ENCODE data around the gene DCTN2.
"Not testable (repeated sequence)": the region's sequence is repeated elsewhere in the genome, so short reads cannot be mapped to it uniquely, and the experiment has no call there.

Gene DCTN2

DNA sequence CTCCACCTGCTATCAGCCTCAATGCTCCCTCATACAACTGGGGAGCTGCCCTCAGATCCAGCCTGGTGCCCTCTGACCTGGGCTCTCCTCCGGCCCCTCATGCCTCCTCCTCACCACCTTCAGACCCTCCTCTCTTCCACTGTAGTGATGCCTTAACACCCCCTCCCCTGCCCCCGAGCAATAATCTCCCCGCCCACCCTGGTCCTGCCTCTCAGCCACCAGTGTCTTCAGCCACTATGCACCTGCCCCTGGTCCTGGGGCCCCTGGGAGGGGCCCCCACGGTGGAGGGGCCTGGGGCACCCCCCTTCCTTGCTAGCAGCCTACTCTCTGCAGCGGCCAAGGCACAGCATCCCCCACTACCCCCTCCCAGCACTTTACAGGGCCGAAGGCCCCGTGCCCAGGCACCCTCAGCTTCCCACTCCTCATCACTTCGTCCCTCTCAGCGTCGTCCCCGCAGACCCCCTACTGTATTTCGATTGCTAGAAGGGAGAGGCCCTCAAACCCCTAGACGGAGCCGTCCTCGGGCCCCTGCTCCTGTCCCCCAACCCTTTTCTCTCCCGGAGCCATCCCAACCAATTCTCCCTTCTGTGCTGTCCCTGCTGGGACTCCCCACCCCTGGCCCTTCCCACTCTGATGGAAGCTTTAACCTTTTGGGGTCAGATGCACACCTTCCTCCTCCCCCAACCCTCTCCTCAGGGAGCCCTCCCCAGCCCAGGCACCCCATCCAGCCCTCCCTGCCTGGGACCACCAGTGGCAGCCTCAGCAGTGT, 21.2 kb downstream of the DCTN2 start:
- no peak for DNase-seq

GRCh38 chr12:57524814-57525614, 22.0 kb downstream of the DCTN2 start:
- DNase-seq = no peak

DNA sequence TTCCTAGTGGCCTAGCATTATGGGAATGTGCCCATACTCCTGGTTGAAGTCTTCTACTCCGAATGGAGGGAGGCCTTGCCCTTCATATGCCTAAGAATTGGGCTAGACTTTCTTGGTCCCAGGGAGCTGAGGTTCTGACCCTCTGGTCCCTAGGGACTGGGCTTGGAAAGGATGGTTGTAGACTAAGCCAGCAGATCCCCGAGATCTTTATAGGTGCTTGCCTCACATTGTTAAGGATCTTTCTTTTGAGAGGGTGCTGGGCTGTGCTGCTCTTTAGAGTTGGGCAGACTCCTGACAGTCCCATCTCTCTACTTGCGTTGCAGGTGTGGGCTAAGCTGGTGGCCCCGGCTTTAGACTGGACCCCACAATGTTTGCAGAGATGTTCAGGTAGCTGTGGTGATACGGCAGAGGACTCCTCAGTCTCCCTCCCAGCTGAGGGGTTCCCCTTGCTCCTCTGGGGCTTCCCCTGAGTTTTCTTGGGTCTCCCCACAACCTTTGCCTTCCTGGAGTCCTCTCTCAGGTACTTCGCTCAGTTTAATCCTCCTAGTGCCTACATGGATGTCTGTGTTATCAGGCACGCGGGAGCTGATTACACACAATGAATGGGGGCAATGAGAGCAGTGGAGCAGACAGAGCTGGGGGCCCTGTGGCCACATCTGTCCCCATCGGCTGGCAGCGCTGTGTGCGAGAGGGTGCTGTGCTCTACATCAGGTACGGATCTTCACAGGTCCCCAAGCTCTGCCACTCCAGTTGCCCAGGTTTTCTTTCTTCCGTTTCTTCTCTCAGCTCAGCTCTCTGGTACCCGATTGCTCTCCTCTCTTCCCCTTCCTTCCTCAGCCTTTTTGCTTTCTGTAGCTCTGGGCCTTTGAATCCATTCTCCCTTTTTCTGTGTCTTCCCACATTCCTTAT, 23.0 kb downstream of the DCTN2 start:
- no peak for DNase-seq

DNA sequence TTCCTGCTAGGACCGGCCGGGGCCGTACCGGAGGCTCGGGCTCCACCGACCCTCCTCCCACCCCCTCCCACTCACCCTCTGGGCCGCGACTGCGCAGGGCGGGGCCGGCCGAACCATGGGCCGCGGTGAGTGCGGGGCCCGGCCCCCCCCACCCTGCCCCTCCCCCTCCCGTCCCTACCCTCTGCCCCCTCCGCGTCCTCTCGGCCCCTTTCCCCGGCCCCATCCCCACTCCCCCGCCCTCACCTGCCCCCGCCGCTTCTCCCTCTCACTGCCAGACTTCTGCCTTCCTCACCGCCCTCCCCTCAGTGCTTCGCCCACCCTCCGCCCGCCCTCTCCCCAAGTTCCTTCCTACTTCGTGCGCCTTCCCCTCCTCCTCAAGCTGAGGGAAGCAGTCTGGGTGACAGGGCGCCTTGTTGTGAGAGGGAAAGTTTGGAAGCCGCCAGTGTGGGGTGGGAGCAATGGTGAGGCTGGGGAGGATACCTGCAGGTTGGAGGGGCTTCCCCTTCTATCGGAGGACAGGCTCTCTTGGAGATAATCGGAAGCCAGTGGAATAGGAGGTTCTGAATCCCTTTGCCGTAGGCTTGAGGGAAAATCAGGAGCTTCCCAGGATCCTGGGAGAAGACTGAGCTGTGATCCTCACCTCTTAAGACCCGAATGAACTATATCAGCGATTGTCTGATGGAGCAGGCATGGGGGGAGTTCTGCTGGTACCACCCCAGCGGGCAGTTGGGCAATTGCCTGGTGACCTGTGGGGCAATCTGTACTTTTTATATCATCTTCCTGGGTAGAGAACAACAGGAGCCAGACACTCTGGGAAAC, 23.9 kb downstream of the DCTN2 start:
- peak; percentile 28 for DNase-seq

DNA sequence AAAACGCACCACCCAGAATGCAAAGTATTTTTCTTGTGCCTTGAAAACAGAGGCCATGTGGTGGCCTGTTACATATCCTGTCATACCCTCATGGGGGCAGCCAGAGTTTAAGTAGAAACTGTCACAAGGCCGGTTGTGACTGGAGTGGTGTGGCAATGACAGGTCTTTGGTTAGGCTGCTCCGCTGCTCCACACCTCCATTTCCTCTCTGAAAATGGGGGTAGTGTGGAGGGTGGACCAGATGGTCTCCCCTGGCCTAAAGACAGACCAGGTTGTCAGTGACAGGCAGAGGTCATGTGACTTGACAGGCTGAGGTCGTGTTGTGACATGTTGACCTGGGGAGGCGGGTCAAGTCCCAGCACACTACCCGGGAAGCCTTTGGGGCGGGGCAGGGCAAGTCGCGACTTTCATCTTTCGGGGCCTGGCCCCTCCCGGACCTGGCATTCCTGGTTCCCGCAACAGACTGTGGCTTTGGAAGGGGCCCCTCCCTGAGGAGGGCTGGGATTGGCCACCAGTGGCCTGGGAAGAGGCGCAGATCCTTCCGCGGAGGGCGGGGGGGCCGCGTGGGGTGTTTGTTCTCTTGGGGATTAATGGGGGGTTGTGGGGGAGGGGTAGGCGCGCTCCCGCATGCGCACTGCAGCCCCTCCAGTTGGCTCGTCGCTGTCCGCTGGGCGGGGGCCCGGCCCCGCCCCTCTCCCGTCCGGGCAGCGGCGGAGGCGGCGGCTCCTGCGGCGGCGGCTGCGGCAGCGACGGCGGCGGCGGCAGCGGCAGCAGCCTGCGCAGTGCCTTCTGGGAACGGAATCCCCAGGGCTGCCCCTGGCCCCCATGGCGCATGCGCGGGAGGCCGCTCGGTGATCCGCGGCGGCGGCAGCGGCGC, 24.7 kb downstream of the DCTN2 start, which contains the start of gene MBD6:
TSS of gene MBD6 (plus strand) at position 814 of the 876 bp plus-strand sequence. CDS start 1,480 bp downstream, outside the sequence.
- peak; percentile 87 for DNase-seq

DNA sequence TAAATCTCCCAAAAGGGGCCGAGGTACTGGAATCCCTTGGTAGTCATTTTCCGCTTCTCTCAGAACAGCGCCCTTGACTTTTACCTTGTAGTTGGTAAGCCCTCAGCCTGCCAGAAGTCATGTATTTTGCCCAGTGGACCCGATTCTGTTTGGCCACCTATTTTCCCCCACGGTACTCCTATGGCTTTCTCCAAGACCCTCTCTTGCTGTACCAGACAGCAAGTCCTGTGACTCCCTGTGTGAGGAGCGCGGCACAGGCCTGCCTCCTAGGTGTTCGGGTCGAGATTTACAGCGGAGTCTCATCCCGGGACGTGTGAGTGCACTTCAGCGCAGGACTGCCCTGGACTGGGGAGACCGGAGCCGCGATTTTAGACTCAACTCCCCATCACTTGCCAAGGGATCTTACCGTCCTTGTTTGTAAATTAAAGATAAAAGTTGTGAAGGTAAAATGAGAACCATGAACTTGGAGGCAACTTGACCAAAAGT, 25.4 kb downstream of the DCTN2 start:
- DNase-seq = no peak

DNA sequence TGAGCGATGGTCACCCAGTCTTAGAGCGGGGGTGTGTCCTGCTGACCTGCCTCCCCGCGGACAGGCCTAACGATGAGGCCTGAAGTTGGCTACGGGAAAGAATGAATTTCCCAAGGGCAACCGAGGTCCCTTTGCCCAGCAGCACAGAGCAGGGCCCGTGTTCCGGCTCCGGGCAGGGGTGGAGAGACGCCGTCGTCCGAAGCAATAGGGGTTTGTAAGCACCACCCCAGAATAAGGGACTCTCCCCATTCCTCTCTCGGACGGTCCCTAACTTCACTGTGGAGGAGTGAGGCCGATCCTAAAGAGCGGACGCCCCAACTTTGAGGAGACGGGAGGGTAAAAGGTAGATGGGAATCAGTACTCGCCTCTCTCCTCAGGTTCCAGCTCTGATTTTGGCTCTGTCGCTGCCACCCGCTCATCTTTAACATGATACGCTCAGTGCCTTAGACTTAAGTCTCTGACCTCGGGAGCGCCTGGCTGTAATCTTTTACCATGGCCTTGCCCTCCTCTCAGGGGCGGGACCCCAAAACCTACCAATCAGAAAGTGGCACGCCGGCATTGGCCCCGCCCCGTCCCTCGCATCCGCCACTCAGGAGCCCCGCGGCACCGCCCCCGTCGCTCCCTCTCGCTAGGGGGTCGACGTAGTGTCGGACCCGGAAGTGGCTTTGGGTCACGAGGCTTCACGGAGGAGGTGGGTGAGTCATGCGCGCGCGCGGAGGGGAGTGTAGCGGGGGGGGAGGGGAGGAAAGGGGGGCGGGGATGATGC, 26.8 kb downstream of the DCTN2 start, which contains the start of gene DDIT3:
TSS of gene DDIT3 (minus strand) at position 462 of the 766 bp plus-strand sequence. CDS start 3,108 bp downstream, outside the sequence.
- peak; percentile 99 for DNase-seq

- no peak for DNase-seq
These were observed 27.3 kb downstream of the DCTN2 start for GRCh38 chr12:57519796-57520052.

DNA sequence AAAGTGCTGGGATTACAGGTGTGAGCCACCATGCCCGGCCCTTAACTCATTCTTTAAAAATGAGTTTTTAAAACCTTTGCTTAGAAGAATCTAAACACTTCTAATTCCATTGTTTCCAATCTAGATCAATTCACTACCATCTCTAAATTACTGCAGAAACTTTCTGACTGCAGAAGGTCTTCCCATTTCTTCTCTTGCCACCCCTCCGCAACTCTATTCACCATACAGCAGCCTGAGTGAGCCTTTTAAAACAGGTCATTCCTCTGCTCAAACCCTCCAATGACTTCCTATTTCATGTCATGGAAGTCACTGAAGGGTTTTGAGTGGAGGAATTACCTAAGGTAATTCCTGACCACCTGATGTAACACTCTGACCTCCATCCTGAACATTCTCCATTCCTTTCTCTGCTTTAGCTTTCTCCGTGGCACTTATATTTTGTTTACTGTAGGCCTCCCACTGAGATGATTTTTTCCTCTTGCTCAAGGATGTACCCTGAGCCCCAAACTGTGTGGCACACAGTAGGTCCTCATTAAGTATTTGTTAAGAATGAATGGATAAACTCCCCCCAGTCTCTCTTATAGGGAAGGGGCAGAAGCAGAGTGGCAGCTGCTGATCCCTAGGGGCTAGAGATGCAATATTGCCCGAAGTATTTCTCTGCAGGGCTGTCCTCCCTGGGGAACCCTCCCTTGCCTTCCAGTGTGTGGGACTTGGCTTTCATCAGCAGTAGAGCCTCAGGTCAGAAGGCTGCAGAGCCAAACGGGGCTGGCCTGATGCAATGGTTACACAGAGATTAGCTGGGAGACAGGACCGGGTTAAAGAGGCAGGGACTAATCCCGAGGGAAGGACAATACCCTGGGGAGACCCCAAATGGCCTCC, 27.8 kb downstream of the DCTN2 start:
- DNase-seq = no peak

GRCh38 chr12:57518176-57518919, 28.6 kb downstream of the DCTN2 start:
- DNase-seq = no peak

DNA sequence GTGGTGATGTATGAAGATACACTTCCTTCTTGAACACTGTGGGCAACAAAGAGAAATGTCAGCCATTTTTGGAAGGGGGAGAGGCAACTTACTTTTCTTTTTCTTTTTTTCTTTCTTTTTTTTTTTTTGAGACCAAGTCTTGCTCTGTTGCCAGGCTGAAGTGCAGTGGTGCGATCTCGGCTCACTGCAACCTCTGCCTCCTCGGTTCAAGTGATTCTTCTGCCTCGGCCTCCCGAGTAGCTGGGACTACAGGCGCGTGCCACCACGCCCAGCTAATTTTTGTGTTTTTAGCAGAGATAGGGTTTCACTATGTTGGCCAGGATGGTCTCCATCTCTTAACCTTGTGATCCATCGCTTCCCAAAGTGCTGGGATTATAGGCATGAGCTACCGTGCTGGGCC, 29.3 kb downstream of the DCTN2 start:
- not testable (repeated sequence) for DNase-seq

DNA sequence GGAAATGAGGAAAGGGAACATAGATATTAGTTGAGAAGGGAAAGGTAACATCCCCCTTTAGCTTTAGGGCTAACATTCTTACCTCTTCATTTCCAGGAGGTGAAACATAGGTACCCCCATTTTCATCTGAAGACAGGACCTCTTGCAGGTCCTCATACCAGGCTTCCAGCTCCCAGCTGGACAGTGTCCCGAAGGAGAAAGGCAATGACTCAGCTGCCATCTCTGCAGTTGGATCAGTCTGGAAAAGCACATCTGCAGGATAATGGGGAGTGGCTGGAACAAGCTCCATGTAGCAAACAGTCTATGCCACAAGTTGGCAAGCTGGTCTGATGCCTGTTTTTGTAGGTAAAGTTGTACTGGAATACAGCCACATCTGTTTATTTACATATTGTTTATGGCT, 29.8 kb downstream of the DCTN2 start:
- DNase-seq = no peak

DNA sequence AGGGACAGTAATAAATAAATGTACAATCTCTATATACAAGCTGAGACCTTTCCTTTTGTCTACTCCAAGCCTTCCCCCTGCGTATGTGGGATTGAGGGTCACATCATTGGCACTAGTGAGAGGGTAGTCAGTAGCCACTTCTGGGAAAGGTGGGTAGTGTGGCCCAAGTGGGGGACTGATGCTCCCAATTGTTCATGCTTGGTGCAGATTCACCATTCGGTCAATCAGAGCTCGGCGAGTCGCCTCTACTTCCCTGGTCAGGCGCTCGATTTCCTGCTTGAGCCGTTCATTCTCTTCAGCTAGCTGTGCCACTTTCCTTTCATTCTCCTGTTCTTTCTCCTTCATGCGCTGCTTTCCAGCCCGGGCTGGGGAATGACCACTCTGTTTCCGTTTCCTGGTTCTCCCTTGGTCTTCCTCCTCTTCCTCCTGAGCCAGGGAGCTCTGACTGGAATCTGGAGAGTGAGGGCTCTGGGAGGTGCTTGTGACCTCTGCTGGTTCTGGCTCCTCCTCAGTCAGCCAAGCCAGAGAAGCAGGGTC, 30.3 kb downstream of the DCTN2 start:
- no peak for DNase-seq

DNA sequence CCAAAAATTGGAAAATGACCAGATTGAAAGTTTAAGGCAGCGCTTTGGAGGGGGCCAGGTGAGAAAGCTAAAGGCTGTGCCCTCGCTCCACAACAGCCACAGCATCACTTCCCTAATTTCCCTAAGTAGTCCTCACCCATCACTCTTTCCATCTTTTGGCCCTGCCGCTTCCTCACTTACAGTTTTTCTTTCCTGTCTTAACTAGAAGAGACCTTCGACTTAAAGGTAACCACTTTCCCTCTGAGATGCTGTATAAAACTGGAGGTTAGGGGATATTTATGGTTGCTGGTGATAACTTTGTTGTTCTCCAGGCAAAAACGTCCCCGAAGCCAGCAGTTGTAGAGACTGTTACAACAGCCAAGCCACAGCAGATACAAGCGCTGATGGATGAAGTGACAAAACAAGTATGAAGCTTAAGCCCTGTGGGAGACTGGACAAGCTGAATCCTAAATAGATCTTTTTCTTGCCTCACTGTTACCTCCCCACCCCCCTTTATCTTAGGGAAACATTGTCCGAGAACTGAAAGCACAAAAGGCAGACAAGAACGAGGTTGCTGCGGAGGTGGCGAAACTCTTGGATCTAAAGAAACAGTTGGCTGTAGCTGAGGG, 31.0 kb downstream of the DCTN2 start:
- no peak for DNase-seq

- no peak for DNase-seq
These were observed 31.5 kb downstream of the DCTN2 start for GRCh38 chr12:57515408-57515933.

- DNase-seq = no peak
These were observed 32.1 kb downstream of the DCTN2 start for GRCh38 chr12:57514720-57515407.

- DNase-seq = not testable (repeated sequence)
These were observed 32.7 kb downstream of the DCTN2 start for GRCh38 chr12:57514246-57514645.
